T-helper 2 cell treated with Interferon-gamma antibody and Interleukin-4, amounts not matched to agents 5 μg/mL and 100 μg/mL, for 36 hours (primary cell): Measurements from ENCODE around the gene TMEM213.
"Not testable (repeated sequence)": the region's sequence is repeated elsewhere in the genome, so short reads cannot be mapped to it uniquely, and the experiment has no call there.

Source experiments
- DNase-seq: peaks from one replicate; pipeline ENCODE4 v3.0.0; 2021; ENCODE audit warnings: low spot score
- H3K27ac Mint-ChIP-seq: one replicate; pipeline ENCODE4 v1.8.0; 2021; ENCODE audit warnings: mild to moderate bottlenecking, mixed read lengths
- H3K27me3 Mint-ChIP-seq: one replicate; pipeline ENCODE4 v1.8.0; 2021; ENCODE audit warnings: low read depth, mixed read lengths
- H3K36me3 Mint-ChIP-seq: one replicate; pipeline ENCODE4 v1.8.0; 2021; ENCODE audit warnings: low read depth, mixed read lengths
- H3K4me1 Mint-ChIP-seq: one replicate; pipeline ENCODE4 v1.8.0; 2021; ENCODE audit warnings: low read depth, mixed read lengths
- H3K4me3 Mint-ChIP-seq: one replicate; pipeline ENCODE4 v1.8.0; 2022; ENCODE audit warnings: mild to moderate bottlenecking, moderate library complexity, mixed read lengths
- H3K9me3 Mint-ChIP-seq: one replicate; pipeline ENCODE4 v1.8.0; 2021; ENCODE audit warnings: mixed read lengths

TMEM213 gene

GRCh38 chr7:138811327-138811726, 13.5 kb downstream of the TMEM213 start:
- not testable (repeated sequence) for DNase-seq, H3K9me3 Mint-ChIP-seq, H3K27me3 Mint-ChIP-seq, H3K27ac Mint-ChIP-seq, H3K36me3 Mint-ChIP-seq, H3K4me3 Mint-ChIP-seq
- peaks cover 24% of the 10 kb centered on the region for H3K4me1 Mint-ChIP-seq

- Mint-ChIP-seq H3K4me3 (peak overlapping the region; percentile 40), H3K9me3 (no peaks in the 10 kb centered on the region), H3K27ac (peak overlapping the region; percentile 60)
Measured at GRCh38 chr7:138813945-138814344, 16.2 kb downstream of the TMEM213 start.

GRCh38 chr7:138814816-138815332, 17.1 kb downstream of the TMEM213 start:
- Mint-ChIP-seq H3K36me3 (peaks cover 5% of the 10 kb centered on the region), H3K27me3 (no peaks in the 10 kb centered on the region), H3K4me1 (peaks cover 30% of the 10 kb centered on the region), H3K27ac (no peak overlapping the region), H3K4me3 (peak overlapping the region; percentile 3), H3K9me3 (no peaks in the 10 kb centered on the region)
- no peak for DNase-seq

More at GRCh38 chr7:138813945-138814344, 16.2 kb downstream of the TMEM213 start:
- H3K4me1 Mint-ChIP-seq = peaks cover 30% of the 10 kb centered on the region
- no peaks in the 10 kb centered on the region for H3K27me3 Mint-ChIP-seq
- H3K36me3 Mint-ChIP-seq = peaks cover 5% of the 10 kb centered on the region
- DNase-seq = peak; percentile 28

GRCh38 chr7:138816650-138817049, 18.9 kb downstream of the TMEM213 start:
- Mint-ChIP-seq H3K4me3 (no peak overlapping the region), H3K27ac (no peak overlapping the region), H3K27me3 (no peaks in the 10 kb centered on the region), H3K9me3 (no peaks in the 10 kb centered on the region), H3K36me3 (peaks cover 5% of the 10 kb centered on the region), H3K4me1 (peaks cover 30% of the 10 kb centered on the region)
- DNase-seq = peak; percentile 12

- Mint-ChIP-seq H3K4me3 (no peak overlapping the region), H3K4me1 (peaks cover 13% of the 10 kb centered on the region), H3K27ac (no peak overlapping the region), H3K9me3 (no peaks in the 10 kb centered on the region), H3K27me3 (no peaks in the 10 kb centered on the region), H3K36me3 (peaks cover 3% of the 10 kb centered on the region)
- no peak for DNase-seq
Measured at GRCh38 chr7:138819625-138820024, 21.8 kb downstream of the TMEM213 start.

- no peak overlapping the region for H3K27ac Mint-ChIP-seq
- H3K4me3 Mint-ChIP-seq = no peak overlapping the region
- H3K36me3 Mint-ChIP-seq = peaks cover under 1% of the 10 kb centered on the region
- H3K27me3 Mint-ChIP-seq = peaks cover 2% of the 10 kb centered on the region
- DNase-seq = no peak
- H3K9me3 Mint-ChIP-seq = no peaks in the 10 kb centered on the region
- peaks cover 12% of the 10 kb centered on the region for H3K4me1 Mint-ChIP-seq
Measured at GRCh38 chr7:138821912-138822311, 24.1 kb downstream of the TMEM213 start.

- Mint-ChIP-seq H3K4me3 (no peak overlapping the region), H3K27me3 (peaks cover 7% of the 10 kb centered on the region), H3K27ac (no peak overlapping the region), H3K9me3 (no peaks in the 10 kb centered on the region), H3K36me3 (no peaks in the 10 kb centered on the region), H3K4me1 (peaks cover 11% of the 10 kb centered on the region)
- no peak for DNase-seq
Measured at GRCh38 chr7:138822867-138823535, 25.2 kb downstream of the TMEM213 start.

GRCh38 chr7:138825049-138825721, 27.4 kb downstream of the TMEM213 start:
- DNase-seq = no peak
- peak overlapping the region; percentile 45 for H3K4me3 Mint-ChIP-seq
- H3K27ac Mint-ChIP-seq = peak overlapping the region; percentile 24
- H3K27me3 Mint-ChIP-seq = peaks cover 15% of the 10 kb centered on the region
- H3K36me3 Mint-ChIP-seq = no peaks in the 10 kb centered on the region
- no peaks in the 10 kb centered on the region for H3K9me3 Mint-ChIP-seq
- H3K4me1 Mint-ChIP-seq = peaks cover 11% of the 10 kb centered on the region

GRCh38 chr7:138828302-138828701, 30.5 kb downstream of the TMEM213 start:
- Mint-ChIP-seq H3K36me3 (no peaks in the 10 kb centered on the region), H3K4me1 (peaks cover 11% of the 10 kb centered on the region), H3K4me3 (no peak overlapping the region), H3K27ac (no peak overlapping the region), H3K9me3 (no peaks in the 10 kb centered on the region), H3K27me3 (peaks cover 30% of the 10 kb centered on the region)
- no peak for DNase-seq

- Mint-ChIP-seq H3K27me3 (peaks cover 34% of the 10 kb centered on the region), H3K36me3 (no peaks in the 10 kb centered on the region), H3K4me3 (no peak overlapping the region), H3K27ac (no peak overlapping the region), H3K9me3 (no peaks in the 10 kb centered on the region), H3K4me1 (peaks cover 16% of the 10 kb centered on the region)
- no peak for DNase-seq
Measured at GRCh38 chr7:138829335-138829734, 31.5 kb downstream of the TMEM213 start.

- no peak overlapping the region for H3K27ac Mint-ChIP-seq
- no peak overlapping the region for H3K4me3 Mint-ChIP-seq
- H3K36me3 Mint-ChIP-seq = no peaks in the 10 kb centered on the region
- no peaks in the 10 kb centered on the region for H3K9me3 Mint-ChIP-seq
- H3K4me1 Mint-ChIP-seq = peaks cover 6% of the 10 kb centered on the region
- DNase-seq = no peak
- peaks cover 29% of the 10 kb centered on the region for H3K27me3 Mint-ChIP-seq
Measured at GRCh38 chr7:138832966-138833365, 35.2 kb downstream of the TMEM213 start.

- Mint-ChIP-seq H3K4me3 (no peak overlapping the region), H3K4me1 (peaks cover 6% of the 10 kb centered on the region), H3K27me3 (peaks cover 25% of the 10 kb centered on the region), H3K36me3 (no peaks in the 10 kb centered on the region), H3K9me3 (no peaks in the 10 kb centered on the region), H3K27ac (no peak overlapping the region)
- no peak for DNase-seq
Measured at GRCh38 chr7:138833596-138833995, 35.8 kb downstream of the TMEM213 start.

GRCh38 chr7:138834583-138834982, 36.8 kb downstream of the TMEM213 start:
- H3K4me3 Mint-ChIP-seq = no peak overlapping the region
- no peaks in the 10 kb centered on the region for H3K9me3 Mint-ChIP-seq
- DNase-seq = no peak
- no peak overlapping the region for H3K27ac Mint-ChIP-seq
- no peaks in the 10 kb centered on the region for H3K36me3 Mint-ChIP-seq
- H3K4me1 Mint-ChIP-seq = peaks cover 6% of the 10 kb centered on the region
- H3K27me3 Mint-ChIP-seq = peaks cover 26% of the 10 kb centered on the region

- H3K4me1 Mint-ChIP-seq = peaks cover 6% of the 10 kb centered on the region
- no peaks in the 10 kb centered on the region for H3K36me3 Mint-ChIP-seq
- H3K27me3 Mint-ChIP-seq = peaks cover 24% of the 10 kb centered on the region
- H3K9me3 Mint-ChIP-seq = no peaks in the 10 kb centered on the region
- no peak overlapping the region for H3K27ac Mint-ChIP-seq
- DNase-seq = no peak
- H3K4me3 Mint-ChIP-seq = no peak overlapping the region
Measured at GRCh38 chr7:138835087-138835486, 37.3 kb downstream of the TMEM213 start.
